22Rv1 (cell line): ENCODE results near the gene ONECUT2.

ENCODE experiments used
- H3K27ac ChIP-seq: fragments of 450-650 bp; 2 replicates; pipeline ENCODE4 v1.5.1; 2017
- ZFX ChIP-seq: fragments of 450-650 bp; IDR thresholded peaks from 2 replicates; pipeline ENCODE4 v1.6.1; 2017; ENCODE audit warnings: antibody characterized with exemption, borderline replicate concordance
- TF ChIP-seq, protein P1 (sequence below): fragments of 450-650 bp; IDR thresholded peaks from 2 replicates; pipeline ENCODE4 v1.5.1; 2017; ENCODE audit warnings: mild to moderate bottlenecking

Gene ONECUT2

GRCh38 chr18:57437766-57438671 lies 2.8 kb downstream of the ONECUT2 start:
- TF ChIP-seq ZFX, result no peak
- TF ChIP-seq, protein P1, sequence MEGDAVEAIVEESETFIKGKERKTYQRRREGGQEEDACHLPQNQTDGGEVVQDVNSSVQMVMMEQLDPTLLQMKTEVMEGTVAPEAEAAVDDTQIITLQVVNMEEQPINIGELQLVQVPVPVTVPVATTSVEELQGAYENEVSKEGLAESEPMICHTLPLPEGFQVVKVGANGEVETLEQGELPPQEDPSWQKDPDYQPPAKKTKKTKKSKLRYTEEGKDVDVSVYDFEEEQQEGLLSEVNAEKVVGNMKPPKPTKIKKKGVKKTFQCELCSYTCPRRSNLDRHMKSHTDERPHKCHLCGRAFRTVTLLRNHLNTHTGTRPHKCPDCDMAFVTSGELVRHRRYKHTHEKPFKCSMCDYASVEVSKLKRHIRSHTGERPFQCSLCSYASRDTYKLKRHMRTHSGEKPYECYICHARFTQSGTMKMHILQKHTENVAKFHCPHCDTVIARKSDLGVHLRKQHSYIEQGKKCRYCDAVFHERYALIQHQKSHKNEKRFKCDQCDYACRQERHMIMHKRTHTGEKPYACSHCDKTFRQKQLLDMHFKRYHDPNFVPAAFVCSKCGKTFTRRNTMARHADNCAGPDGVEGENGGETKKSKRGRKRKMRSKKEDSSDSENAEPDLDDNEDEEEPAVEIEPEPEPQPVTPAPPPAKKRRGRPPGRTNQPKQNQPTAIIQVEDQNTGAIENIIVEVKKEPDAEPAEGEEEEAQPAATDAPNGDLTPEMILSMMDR, result 0 out of 2 replicates have a peak, but pooled peaks have one; percentile 21

DNA sequence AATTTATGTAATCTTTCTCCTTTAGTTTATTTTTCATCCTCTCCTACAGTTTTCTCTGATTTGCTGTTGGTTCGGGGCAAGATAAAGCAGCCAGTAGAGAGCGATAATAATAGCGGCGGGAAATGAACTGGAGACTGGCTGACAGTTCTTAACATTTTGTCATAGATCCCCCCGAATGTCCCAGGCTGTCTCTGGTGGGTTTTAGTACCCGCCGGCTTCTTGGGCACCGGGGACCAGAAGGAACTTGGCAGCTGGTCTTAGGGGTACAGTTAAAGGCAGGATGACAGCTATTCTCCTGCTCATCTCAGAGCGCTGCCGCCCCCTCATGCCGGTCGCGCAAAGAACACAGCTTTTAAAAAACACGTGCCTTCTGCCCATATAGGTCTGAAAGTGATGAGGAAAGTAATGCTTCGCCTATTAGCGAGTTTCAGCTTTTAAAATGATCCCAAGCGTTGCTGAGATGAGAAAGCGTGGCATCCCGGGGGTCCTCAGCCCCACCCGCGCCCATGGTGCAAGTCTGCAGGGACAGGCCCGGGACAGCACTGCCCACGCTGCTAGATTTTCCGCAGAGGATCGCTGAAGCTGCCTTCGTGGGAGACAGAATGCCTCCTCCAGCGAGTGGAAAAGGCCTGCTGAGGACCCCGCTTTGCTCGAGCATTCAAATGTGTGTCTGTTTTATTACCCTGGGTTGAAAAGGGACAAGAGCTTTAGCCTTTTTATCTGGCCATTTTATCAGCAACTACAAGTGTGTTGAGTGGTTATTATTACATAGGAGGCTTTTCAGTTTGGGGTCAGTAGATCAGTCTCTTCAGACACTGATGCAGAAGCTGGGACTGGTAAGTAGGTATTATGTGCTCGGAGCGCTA lies 3.8 kb downstream of the ONECUT2 start:
- no peak overlapping the region for H3K27ac ChIP-seq
- TF ChIP-seq, protein P1, result no peak
- no peak for TF ChIP-seq ZFX

More at GRCh38 chr18:57437766-57438671, 2.8 kb downstream of the ONECUT2 start:
- no peak overlapping the region for H3K27ac ChIP-seq

- no peak overlapping the region for H3K27ac ChIP-seq
- TF ChIP-seq, protein P1, result no peak
- no peak for TF ChIP-seq ZFX
These were observed 4.4 kb downstream of the ONECUT2 start for GRCh38 chr18:57439609-57439968.

GRCh38 chr18:57439985-57440330 lies 4.8 kb downstream of the ONECUT2 start:
- no peak for TF ChIP-seq ZFX
- TF ChIP-seq, protein P1, result no peak

DNA sequence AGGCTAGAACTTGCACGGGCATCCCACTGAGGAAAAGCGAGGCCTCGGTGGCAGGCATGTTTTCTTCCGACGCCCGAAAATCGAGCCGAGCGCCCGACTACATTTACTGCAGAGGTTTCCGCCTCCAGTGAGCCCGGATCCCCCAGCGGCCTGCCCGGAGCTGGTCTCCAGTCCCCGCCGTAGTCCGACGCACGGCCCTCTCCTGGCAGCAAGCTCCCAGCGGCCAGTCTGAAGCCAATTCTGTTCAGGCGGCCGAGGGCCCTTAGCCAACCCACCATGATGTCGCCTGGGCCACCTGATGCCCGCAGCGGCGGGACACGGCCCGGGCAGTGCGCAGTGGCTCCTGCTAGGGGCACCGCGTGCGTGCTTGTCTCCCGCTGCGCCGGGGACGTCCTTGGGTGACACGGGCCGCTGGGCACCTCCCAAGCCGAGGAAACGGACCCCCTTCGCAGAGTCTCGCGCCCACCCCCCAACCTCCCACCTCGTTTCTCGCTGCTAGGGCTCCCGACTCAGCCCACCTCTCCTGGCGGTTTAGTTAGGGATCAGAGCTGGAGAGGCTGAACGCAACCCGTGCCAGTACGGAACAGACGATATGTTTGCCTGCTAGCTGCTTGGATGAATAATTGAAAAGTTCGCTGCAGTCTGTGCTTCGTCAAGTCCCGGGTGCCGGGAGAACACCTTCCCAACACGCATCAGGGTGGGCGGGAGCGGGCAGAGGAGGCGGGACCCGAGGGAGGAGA lies 5.3 kb downstream of the ONECUT2 start:
- no peak for TF ChIP-seq ZFX
- TF ChIP-seq, protein P1, result no peak
- no peak overlapping the region for H3K27ac ChIP-seq

More at GRCh38 chr18:57439985-57440330, 4.8 kb downstream of the ONECUT2 start:
- no peak overlapping the region for H3K27ac ChIP-seq

GRCh38 chr18:57441071-57441794 lies 6.1 kb downstream of the ONECUT2 start:
- TF ChIP-seq, protein P1, result no peak
- no peak for TF ChIP-seq ZFX
- no peak overlapping the region for H3K27ac ChIP-seq
